IMR-90 (cell line): ENCODE measurements around the gene GSG1L. TPM values are rescaled to one million over a fixed set of nuclear protein-coding genes. Genes with fewer than 3 reads are reported as not detected.

ENCODE experiments used
- ATAC-seq: fragments of 200-7000 bp; cut with Tn5 transposase; 2 replicates; pipeline ENCODE4 v1.9.1; 2020; ENCODE audit warnings: low read depth, mild to moderate bottlenecking, moderate library complexity
- BruUV-seq: library from RNA; stranded (reverse); fragments of 400-500 nt; replicated peaks from 2 replicates; lab custom pipeline; 2021; lab: Mats Ljungman, UMichigan
- CTCF ChIA-PET: fragments of 300-600 bp; formaldehyde crosslinking; extraction: SDS; loops from one replicate; lab custom pipeline; 2021; ENCODE audit warnings: antibody characterized with exemption; lab: Yijun Ruan, JAX
- POLR2A ChIA-PET: fragments of 300-600 bp; sonication (Branson Sonifier 250); formaldehyde crosslinking; loops from one replicate; lab custom pipeline; 2022; ENCODE audit warnings: antibody characterized with exemption; ENCODE audit not compliant: unreplicated experiment; lab: Charles Lee
- DNase-seq: peaks from one replicate; pipeline ENCODE4 v3.0.0; 2013
- H2AFZ ChIP-seq: replicated peaks from 2 replicates; pipeline ENCODE3; 2013; ENCODE audit warnings: low read length, mild to moderate bottlenecking; ENCODE audit not compliant: poor library complexity
- H2AK5ac ChIP-seq: 2 replicates; pipeline ENCODE4 v1.6.1; 2013; ENCODE audit warnings: low read depth, low read length, inconsistent platforms
- H2AK9ac ChIP-seq: replicated peaks from 2 replicates; pipeline ENCODE3; 2013; ENCODE audit warnings: mild to moderate bottlenecking, low read depth, low read length, moderate library complexity; ENCODE audit not compliant: poor library complexity
- H2BK120ac ChIP-seq: 2 replicates; pipeline ENCODE4 v1.6.1; 2013; ENCODE audit warnings: low read depth, low read length, inconsistent platforms
- H2BK15ac ChIP-seq: 3 replicates; pipeline ENCODE4 v1.6.1; 2013; ENCODE audit warnings: low read depth, low read length, inconsistent platforms
- H2BK20ac ChIP-seq: 2 replicates; pipeline ENCODE4 v1.6.1; 2013; ENCODE audit warnings: low read depth, mild to moderate bottlenecking, inconsistent platforms, low read length, moderate library complexity
- H2BK5ac ChIP-seq: 2 replicates; pipeline ENCODE4 v1.6.1; 2013; ENCODE audit warnings: mild to moderate bottlenecking, low read depth, low read length, inconsistent platforms; ENCODE audit not compliant: poor library complexity, severe bottlenecking
- H3K14ac ChIP-seq: replicated peaks from 2 replicates; pipeline ENCODE4 v1.6.1; 2013; ENCODE audit warnings: low read depth, low read length, inconsistent platforms
- H3K18ac ChIP-seq: 2 replicates; pipeline ENCODE4 v1.6.1; 2013; ENCODE audit warnings: low read depth, low read length, control low read depth
- H3K23ac ChIP-seq: 2 replicates; pipeline ENCODE4 v1.6.1; 2013; ENCODE audit warnings: low read depth, low read length, inconsistent platforms
- H3K27ac ChIP-seq: 2 replicates; pipeline ENCODE4 v1.5.1; 2013; ENCODE audit warnings: mild to moderate bottlenecking, control low read depth, low read length; ENCODE audit not compliant: insufficient read depth
- H3K27me3 ChIP-seq: 2 replicates; pipeline ENCODE4 v1.6.1; 2013; ENCODE audit warnings: low read length; ENCODE audit not compliant: control insufficient read depth, insufficient read depth
- H3K36me3 ChIP-seq: 2 replicates; pipeline ENCODE4 v1.6.1; 2013; ENCODE audit warnings: low read length, mixed read lengths; ENCODE audit not compliant: control insufficient read depth, insufficient read depth
- H3K4ac ChIP-seq: 2 replicates; pipeline ENCODE4 v1.6.1; 2013; ENCODE audit warnings: low read depth, low read length, inconsistent platforms
- H3K4me1 ChIP-seq: 2 replicates; pipeline ENCODE4 v1.6.1; 2013; ENCODE audit warnings: low read length, mixed read lengths; ENCODE audit not compliant: control insufficient read depth, insufficient read depth
- H3K4me2 ChIP-seq: 2 replicates; pipeline ENCODE4 v1.6.1; 2013; ENCODE audit warnings: low read depth, mild to moderate bottlenecking, control low read depth, low read length, moderate library complexity
- H3K4me3 ChIP-seq: 2 replicates; pipeline ENCODE4 v1.5.1; 2013; ENCODE audit warnings: low read depth, mild to moderate bottlenecking, control low read depth, low read length, moderate library complexity; ENCODE audit not compliant: insufficient read depth
- H3K56ac ChIP-seq: 2 replicates; pipeline ENCODE4 v1.6.1; 2013; ENCODE audit warnings: low read length, inconsistent platforms; ENCODE audit not compliant: insufficient read depth; ENCODE audit errors: extremely low read depth
- H3K79me1 ChIP-seq, 2 experiments: 2 replicates each; pipeline ENCODE4 v1.6.1; 2013; ENCODE audit warnings: low read length in 2 of 2, inconsistent platforms in 1 of 2, low read depth in 1 of 2
- H3K9ac ChIP-seq: 2 replicates; pipeline ENCODE4 v1.6.1; 2013; ENCODE audit warnings: low read depth, low read length, control low read depth
- H3K9me1 ChIP-seq: 2 replicates; pipeline ENCODE4 v1.6.1; 2013; ENCODE audit warnings: low read length, inconsistent platforms; ENCODE audit not compliant: insufficient read depth
- H3K9me3 ChIP-seq: 2 replicates; pipeline ENCODE4 v1.6.1; 2013; ENCODE audit warnings: low read length; ENCODE audit not compliant: control insufficient read depth, insufficient read depth
- H4K20me1 ChIP-seq: 2 replicates; pipeline ENCODE4 v1.6.1; 2013; ENCODE audit warnings: low read length, inconsistent platforms; ENCODE audit not compliant: insufficient read depth
- H4K5ac ChIP-seq: 2 replicates; pipeline ENCODE4 v1.6.1; 2013; ENCODE audit warnings: mild to moderate bottlenecking, low read depth, low read length, control low read depth
- H4K8ac ChIP-seq, 2 experiments: 2 replicates each; pipeline ENCODE4 v1.6.1; 2013; ENCODE audit warnings: low read depth in 2 of 2, low read length in 2 of 2, control low read depth in 1 of 2, inconsistent platforms in 1 of 2
- H4K91ac ChIP-seq: 2 replicates; pipeline ENCODE4 v1.6.1; 2013; ENCODE audit warnings: low read depth, low read length, inconsistent platforms; ENCODE audit not compliant: insufficient read depth
- BHLHE40 ChIP-seq: fragments of 150-350 bp; IDR thresholded peaks from 2 replicates; pipeline ENCODE4 v1.6.1; 2016; ENCODE audit warnings: mild to moderate bottlenecking, low read depth, low read length
- CEBPB ChIP-seq: IDR thresholded peaks from 2 replicates; pipeline ENCODE4 v1.6.1; 2012; ENCODE audit warnings: low read depth, low read length, improper control_type of control experiment
- CHD1 ChIP-seq: IDR thresholded peaks from 2 replicates; pipeline ENCODE4 v1.6.1; 2012; ENCODE audit warnings: low read depth, low read length, improper control_type of control experiment
- FOS ChIP-seq: fragments of 150-350 bp; IDR thresholded peaks from 2 replicates; pipeline ENCODE4 v1.6.1; 2016; ENCODE audit warnings: low read depth, low read length
- MAFK ChIP-seq: IDR thresholded peaks from 2 replicates; pipeline ENCODE4 v1.6.1; 2012; ENCODE audit warnings: low read depth, low read length, improper control_type of control experiment
- MAZ ChIP-seq: IDR thresholded peaks from 2 replicates; pipeline ENCODE4 v1.6.1; 2012; ENCODE audit warnings: low read depth, mild to moderate bottlenecking, low read length, improper control_type of control experiment, moderate library complexity, borderline replicate concordance
- MXI1 ChIP-seq: IDR thresholded peaks from 2 replicates; pipeline ENCODE4 v1.6.1; 2012; ENCODE audit warnings: low read depth, mild to moderate bottlenecking, low read length, moderate library complexity, borderline replicate concordance
- NFE2L2 ChIP-seq: fragments of 150-350 bp; IDR thresholded peaks from 2 replicates; pipeline ENCODE4 v1.6.1; 2016; ENCODE audit warnings: low read depth, mild to moderate bottlenecking, low read length
- POLR2A ChIP-seq: IDR thresholded peaks from 2 replicates; pipeline ENCODE4 v1.6.1; 2012; ENCODE audit warnings: mild to moderate bottlenecking, low read depth, low read length
- RAD21 ChIP-seq: IDR thresholded peaks from 2 replicates; pipeline ENCODE4 v1.6.1; 2012; ENCODE audit warnings: low read length, improper control_type of control experiment
- RCOR1 ChIP-seq: IDR thresholded peaks from 2 replicates; pipeline ENCODE4 v1.6.1; 2012; ENCODE audit warnings: mild to moderate bottlenecking, low read length, improper control_type of control experiment; ENCODE audit not compliant: insufficient replicate concordance
- RFX5 ChIP-seq: IDR thresholded peaks from 2 replicates; pipeline ENCODE4 v1.8.0; 2012; ENCODE audit warnings: low read depth, mild to moderate bottlenecking, low read length, moderate library complexity
- SMC3 ChIP-seq: fragments of 150-350 bp; IDR thresholded peaks from 2 replicates; pipeline ENCODE4 v1.6.1; 2016; ENCODE audit warnings: low read depth, mild to moderate bottlenecking, antibody characterized with exemption, low read length, moderate library complexity
- WGBS, 2 experiments: methylation state at CpG; one replicate each; pipeline versions ENCODE4 v1.1.5 to v1.1.7; 2013; ENCODE audit warnings: missing lambda C conversion rate in 2 of 2; ENCODE audit not compliant: insufficient read length in 1 of 2; ENCODE audit errors: extremely low coverage in 2 of 2; 5-methylcytosine and 5-hydroxymethylcytosine counted together
- dilution Hi-C: fragments of 300-500 bp; cut with HindIII; formaldehyde crosslinking; loops from one replicate; pipeline ENCODE4 v1.14.3; 2018; ENCODE audit warnings: low sequenced_read_pairs; ENCODE audit not compliant: unreplicated experiment
- in situ Hi-C: fragments of 300-500 bp; cut with MboI; formaldehyde crosslinking; loops from 3 replicates; pipeline ENCODE4 v1.14.3; 2019; ENCODE audit warnings: low sequenced_read_pairs, inconsistent platforms, mixed read lengths
- intact Hi-C: fragments of 100-400 bp; cut with micrococcal nuclease; formaldehyde crosslinking; loops from 2 replicates; pipeline ENCODE4 v1.10.0; 2022
- polyA plus RNA-seq, 3 experiments: library from polyadenylated mRNA; depleted of rRNA; stranded (reverse); fragments of >200 nt; gene quantifications; 2 replicates each; pipeline ENCODE4 v1.2.3, GENCODE V29; 2012; ENCODE audit warnings: low replicate concordance in 1 of 3
- total RNA-seq: library from RNA; depleted of rRNA; stranded (reverse); fragments of >200 nt; gene quantifications from 2 replicates; pipeline ENCODE4 v1.2.3, GENCODE V29; 2012
- TF ChIP-seq, protein P1 (sequence below): conservative IDR thresholded peaks from 2 replicates; pipeline ENCODE4 v1.5.1; 2012; ENCODE audit warnings: mild to moderate bottlenecking, low read depth, low read length, improper control_type of control experiment
- TF ChIP-seq, protein P2 (sequence below): fragments of 150-350 bp; IDR thresholded peaks from 2 replicates; pipeline ENCODE4 v1.6.1; 2016; ENCODE audit warnings: low read depth, mild to moderate bottlenecking, low read length, moderate library complexity, borderline replicate concordance
- TF ChIP-seq, protein P3 (sequence below): fragments of 150-350 bp; IDR thresholded peaks from 2 replicates; pipeline ENCODE4 v1.6.1; 2017; ENCODE audit warnings: mild to moderate bottlenecking, antibody characterized with exemption, low read length, low read depth

GSG1L gene
- total and polyA plus RNA-seq, 2 of the 4 experiments (the other 2 are of a cell fraction): not detected

- no peak overlapping the region for H3K4me2 ChIP-seq
- peaks cover 1% of the 10 kb centered on the region; the same call in 1 of the 2 replicates for H3K27me3 ChIP-seq
- no peak overlapping the region for H3K56ac ChIP-seq
- intact Hi-C loops: no loop called here
- no peak overlapping the region for H2BK15ac ChIP-seq
- H3K9me1 ChIP-seq: no peaks in the 10 kb centered on the region
- no peak overlapping the region for H3K18ac ChIP-seq
- H3K9ac ChIP-seq: no peak overlapping the region
- no peak overlapping the region for H2BK120ac ChIP-seq
- no peak overlapping the region for H3K14ac ChIP-seq
- H2AFZ ChIP-seq: no peak overlapping the region
- POLR2A ChIA-PET: no interaction called here
- ATAC-seq (no peak), DNase-seq (no peak)
- H3K27ac ChIP-seq: no peak overlapping the region
- H3K4me1 ChIP-seq: no peaks in the 10 kb centered on the region
- H4K8ac ChIP-seq: no peak overlapping the region
- BruUV-seq: no TSS peak
- H3K4ac ChIP-seq: no peak overlapping the region
- no peak overlapping the region for H3K4me3 ChIP-seq
- dilution Hi-C loops: no loop called here
- H4K91ac ChIP-seq: no peak overlapping the region
- 72% methylated on average over 6 of the region's 9 CpGs; no CpG with 5 or more reads in 1 of the 2 experiments for WGBS, 2 experiments
- TF ChIP-seq SMC3: no peak
- TF ChIP-seq BHLHE40: no peak
- TF ChIP-seq RAD21: no peak
- TF ChIP-seq, protein P1, sequence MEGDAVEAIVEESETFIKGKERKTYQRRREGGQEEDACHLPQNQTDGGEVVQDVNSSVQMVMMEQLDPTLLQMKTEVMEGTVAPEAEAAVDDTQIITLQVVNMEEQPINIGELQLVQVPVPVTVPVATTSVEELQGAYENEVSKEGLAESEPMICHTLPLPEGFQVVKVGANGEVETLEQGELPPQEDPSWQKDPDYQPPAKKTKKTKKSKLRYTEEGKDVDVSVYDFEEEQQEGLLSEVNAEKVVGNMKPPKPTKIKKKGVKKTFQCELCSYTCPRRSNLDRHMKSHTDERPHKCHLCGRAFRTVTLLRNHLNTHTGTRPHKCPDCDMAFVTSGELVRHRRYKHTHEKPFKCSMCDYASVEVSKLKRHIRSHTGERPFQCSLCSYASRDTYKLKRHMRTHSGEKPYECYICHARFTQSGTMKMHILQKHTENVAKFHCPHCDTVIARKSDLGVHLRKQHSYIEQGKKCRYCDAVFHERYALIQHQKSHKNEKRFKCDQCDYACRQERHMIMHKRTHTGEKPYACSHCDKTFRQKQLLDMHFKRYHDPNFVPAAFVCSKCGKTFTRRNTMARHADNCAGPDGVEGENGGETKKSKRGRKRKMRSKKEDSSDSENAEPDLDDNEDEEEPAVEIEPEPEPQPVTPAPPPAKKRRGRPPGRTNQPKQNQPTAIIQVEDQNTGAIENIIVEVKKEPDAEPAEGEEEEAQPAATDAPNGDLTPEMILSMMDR: no peak
- no peak for TF ChIP-seq MXI1
- no peak for TF ChIP-seq FOS
- TF ChIP-seq, protein P2, sequence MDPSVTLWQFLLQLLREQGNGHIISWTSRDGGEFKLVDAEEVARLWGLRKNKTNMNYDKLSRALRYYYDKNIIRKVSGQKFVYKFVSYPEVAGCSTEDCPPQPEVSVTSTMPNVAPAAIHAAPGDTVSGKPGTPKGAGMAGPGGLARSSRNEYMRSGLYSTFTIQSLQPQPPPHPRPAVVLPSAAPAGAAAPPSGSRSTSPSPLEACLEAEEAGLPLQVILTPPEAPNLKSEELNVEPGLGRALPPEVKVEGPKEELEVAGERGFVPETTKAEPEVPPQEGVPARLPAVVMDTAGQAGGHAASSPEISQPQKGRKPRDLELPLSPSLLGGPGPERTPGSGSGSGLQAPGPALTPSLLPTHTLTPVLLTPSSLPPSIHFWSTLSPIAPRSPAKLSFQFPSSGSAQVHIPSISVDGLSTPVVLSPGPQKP: no peak
- TF ChIP-seq NFE2L2: no peak
- TF ChIP-seq POLR2A: no peak
- no peak for TF ChIP-seq MAFK
- TF ChIP-seq MAZ: no peak
- no peak for TF ChIP-seq CEBPB
- TF ChIP-seq RFX5: no peak
- no peak for TF ChIP-seq RCOR1
- no peak for TF ChIP-seq CHD1
- TF ChIP-seq, protein P3, sequence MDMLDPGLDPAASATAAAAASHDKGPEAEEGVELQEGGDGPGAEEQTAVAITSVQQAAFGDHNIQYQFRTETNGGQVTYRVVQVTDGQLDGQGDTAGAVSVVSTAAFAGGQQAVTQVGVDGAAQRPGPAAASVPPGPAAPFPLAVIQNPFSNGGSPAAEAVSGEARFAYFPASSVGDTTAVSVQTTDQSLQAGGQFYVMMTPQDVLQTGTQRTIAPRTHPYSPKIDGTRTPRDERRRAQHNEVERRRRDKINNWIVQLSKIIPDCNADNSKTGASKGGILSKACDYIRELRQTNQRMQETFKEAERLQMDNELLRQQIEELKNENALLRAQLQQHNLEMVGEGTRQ: no peak
- no peak overlapping the region for H2BK20ac ChIP-seq
- H3K79me1 ChIP-seq: no peaks in the 10 kb centered on the region
- no peaks in the 10 kb centered on the region for H3K36me3 ChIP-seq
- H2AK5ac ChIP-seq: no peak overlapping the region
- no peak overlapping the region for H2AK9ac ChIP-seq
- no peak overlapping the region for H2BK5ac ChIP-seq
- CTCF ChIA-PET: no interaction called here
- in situ Hi-C loops: no loop called here
- no peaks in the 10 kb centered on the region for H4K20me1 ChIP-seq
- no peak overlapping the region for H4K5ac ChIP-seq
- H3K23ac ChIP-seq: no peak overlapping the region
- no peaks in the 10 kb centered on the region for H3K9me3 ChIP-seq
These were observed 137.9 kb downstream of the GSG1L start for GRCh38 chr16:27925612-27926011.
